Measurements from ENCODE around the gene SUSD4. TPM values are rescaled to one million over a fixed set of nuclear protein-coding genes. Genes with fewer than 3 reads are reported as not detected.

SUSD4 gene
- polyA plus RNA-seq, 2 of the 4 experiments (the other 2 are of a cell fraction): 0.61 to 0.85 TPM

DNA sequence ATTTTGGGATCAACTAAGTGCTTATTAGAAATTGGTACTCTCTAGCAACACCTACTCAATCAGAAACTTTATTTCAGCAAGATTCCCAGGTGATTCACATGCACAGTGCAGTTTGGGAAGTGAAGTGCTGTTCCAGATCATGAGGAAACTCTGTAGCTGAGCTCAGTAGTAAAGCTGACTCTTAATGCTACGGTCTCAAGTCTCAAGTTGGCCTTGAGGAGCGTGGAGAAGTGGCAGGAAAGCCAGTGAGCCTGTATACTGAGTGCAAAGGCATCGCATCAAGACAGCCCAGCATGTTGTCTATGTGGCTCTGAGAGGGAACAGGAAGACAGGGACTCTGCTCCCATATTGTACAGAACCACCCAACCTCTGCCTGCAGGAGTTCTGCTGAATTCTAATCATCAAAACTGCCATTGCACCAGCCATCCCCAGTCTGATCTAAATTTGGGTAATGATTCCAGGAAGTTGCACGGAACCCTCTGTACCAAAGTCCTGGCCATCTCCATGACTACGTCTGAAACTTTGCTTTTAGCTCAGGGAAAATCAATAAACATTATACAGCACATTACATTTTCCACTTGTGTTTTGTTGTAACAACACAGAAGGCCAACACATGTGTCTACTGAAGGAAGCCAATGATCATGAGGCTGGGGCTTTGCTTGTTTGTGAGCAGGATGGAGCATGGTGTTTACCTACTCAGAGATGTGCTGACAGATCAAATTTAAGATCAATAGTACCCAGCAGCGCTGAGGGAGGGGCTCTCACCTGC lies 115.8 kb downstream of the SUSD4 start:
- ATAC-seq: no peak
- Histone ChIP-seq H3K4me2 (no peak overlapping the region), H3K4me1 (no peaks in the 10 kb centered on the region; the same call in 2 of the 3 replicates), H3K9me3 (no peaks in the 10 kb centered on the region), H3K4me3 (no peak overlapping the region), H3K27ac (no peak overlapping the region)
- 36% methylated on average over 6 of the region's 6 CpGs for WGBS (ENCODE audit: missing lambda C conversion rate)
- no peak for FAIRE-seq
- ChIA-PET POLR2A (no interaction called here), CTCF (no interaction called here)
- no peak for DNase-seq (ENCODE audit: low read depth in 1 of 2, low spot score in 1 of 2)
- TF ChIP-seq POLR2AphosphoS2 (conservative IDR thresholded peaks at IDR 0.05; ENCODE audit: low read length) (no peak), MAFK (IDR thresholded peaks at IDR 0.05; ENCODE audit: partially characterized antibody) (peak; percentile 40)

- Histone ChIP-seq H3K27ac (no peak overlapping the region), H3K4me1 (no peaks in the 10 kb centered on the region; the same call in 2 of the 3 replicates), H3K9me3 (no peaks in the 10 kb centered on the region), H3K4me3 (no peak overlapping the region), H3K4me2 (no peak overlapping the region)
- no peak for ATAC-seq
- ChIA-PET CTCF (interaction anchor here (1.4 to 2.0 kb wide), 2 partner anchors 114 to 437 kb away, joined by 3 to 9 read pairs; no protein-coding TSS in a partner anchor), POLR2A (no interaction called here)
- FAIRE-seq: no peak
- no peak for DNase-seq (ENCODE audit: low read depth in 1 of 2, low spot score in 1 of 2)
- TF ChIP-seq RFX5 (IDR thresholded peaks at IDR 0.05) (no peak), NR3C1 (IDR thresholded peaks at IDR 0.05) (no peak), HEYL (CRISPR knock-in tag; IDR thresholded peaks at IDR 0.05) (no peak), EHMT2 (IDR thresholded peaks at IDR 0.05; ENCODE audit: low read depth) (no peak), EHF (CRISPR knock-in tag; IDR thresholded peaks at IDR 0.05) (no peak), TFCP2L1 (CRISPR knock-in tag; IDR thresholded peaks at IDR 0.05) (no peak), ESRRA (IDR thresholded peaks at IDR 0.05; ENCODE audit: borderline replicate concordance, low read length) (no peak), CBX2 (IDR thresholded peaks at IDR 0.05; ENCODE audit: borderline replicate concordance, low read depth) (no peak), HDAC2 (IDR thresholded peaks at IDR 0.05) (no peak), ZNF302 (CRISPR knock-in tag; IDR thresholded peaks at IDR 0.05) (no peak), ZFP36 (IDR thresholded peaks at IDR 0.05; ENCODE audit: borderline replicate concordance, partially characterized antibody) (no peak), RNF2 (IDR thresholded peaks at IDR 0.05; ENCODE audit: borderline replicate concordance, low read depth) (no peak), POLR2AphosphoS2 (conservative IDR thresholded peaks at IDR 0.05; ENCODE audit: low read length) (no peak), SMC3 (IDR thresholded peaks at IDR 0.05) (no peak), FOSL2 (IDR thresholded peaks at IDR 0.05) (no peak), FOSL2 (CRISPR knock-in tag; IDR thresholded peaks at IDR 0.05) (no peak)
- TF ChIP-seq, protein P1, sequence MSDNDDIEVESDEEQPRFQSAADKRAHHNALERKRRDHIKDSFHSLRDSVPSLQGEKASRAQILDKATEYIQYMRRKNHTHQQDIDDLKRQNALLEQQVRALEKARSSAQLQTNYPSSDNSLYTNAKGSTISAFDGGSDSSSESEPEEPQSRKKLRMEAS (IDR thresholded peaks at IDR 0.05): no peak
- TF ChIP-seq, protein P2, sequence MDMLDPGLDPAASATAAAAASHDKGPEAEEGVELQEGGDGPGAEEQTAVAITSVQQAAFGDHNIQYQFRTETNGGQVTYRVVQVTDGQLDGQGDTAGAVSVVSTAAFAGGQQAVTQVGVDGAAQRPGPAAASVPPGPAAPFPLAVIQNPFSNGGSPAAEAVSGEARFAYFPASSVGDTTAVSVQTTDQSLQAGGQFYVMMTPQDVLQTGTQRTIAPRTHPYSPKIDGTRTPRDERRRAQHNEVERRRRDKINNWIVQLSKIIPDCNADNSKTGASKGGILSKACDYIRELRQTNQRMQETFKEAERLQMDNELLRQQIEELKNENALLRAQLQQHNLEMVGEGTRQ (IDR thresholded peaks at IDR 0.05): no peak
- WGBS (ENCODE audit: missing lambda C conversion rate): 26% methylated on average over 5 of the region's 5 CpGs
These were observed 117.4 kb downstream of the SUSD4 start for GRCh38 chr1:223246476-223247112.

DNA sequence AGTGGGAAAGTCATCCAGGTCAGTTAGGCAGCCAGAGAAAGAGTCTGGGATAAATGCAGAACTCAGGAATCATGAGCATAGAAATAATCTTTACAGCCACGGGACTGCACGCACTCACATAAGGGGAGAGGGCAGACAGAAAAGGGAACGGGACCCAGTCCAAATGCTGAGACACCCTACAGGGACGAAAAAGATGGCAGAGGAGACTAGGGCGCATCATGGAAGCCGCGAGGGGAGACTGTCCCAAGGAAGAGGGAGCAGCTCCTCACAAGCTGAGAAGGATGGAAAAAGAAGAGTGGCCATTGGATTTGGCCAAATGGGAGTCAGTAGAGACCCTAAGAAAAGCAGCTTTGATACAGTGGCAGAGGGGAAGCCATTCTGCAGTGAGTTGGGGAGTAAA lies 118.0 kb downstream of the SUSD4 start:
- POLR2A ChIA-PET: no interaction called here

More for the DNA sequence above, 118.0 kb downstream of the SUSD4 start:
- no peaks in the 10 kb centered on the region for H3K9me3 ChIP-seq
- no peak overlapping the region for H3K27ac ChIP-seq
- ATAC-seq (no peak), DNase-seq (ENCODE audit: low read depth in 1 of 2, low spot score in 1 of 2) (no peak), FAIRE-seq (no peak)
- CTCF ChIA-PET: interaction anchor here (1.4 to 2.0 kb wide), 2 partner anchors 113 to 438 kb away, joined by 3 to 9 read pairs; no protein-coding TSS in a partner anchor
- H3K4me3 ChIP-seq: no peak overlapping the region
- H3K4me1 ChIP-seq: no peaks in the 10 kb centered on the region; the same call in 2 of the 3 replicates
- TF ChIP-seq MAZ (IDR thresholded peaks at IDR 0.05; ENCODE audit: borderline replicate concordance, low read depth, low read length) (no peak), FOSL2 (IDR thresholded peaks at IDR 0.05) (no peak), FOSL2 (CRISPR knock-in tag; IDR thresholded peaks at IDR 0.05) (no peak), NR3C1 (IDR thresholded peaks at IDR 0.05) (no peak), ZSCAN20 (CRISPR knock-in tag; IDR thresholded peaks at IDR 0.05) (no peak), CBX2 (IDR thresholded peaks at IDR 0.05; ENCODE audit: borderline replicate concordance, low read depth) (no peak), POLR2AphosphoS2 (conservative IDR thresholded peaks at IDR 0.05; ENCODE audit: low read length) (no peak), ELK1 (IDR thresholded peaks at IDR 0.05; ENCODE audit: low read depth, low read length) (no peak), HOXA7 (CRISPR knock-in tag; IDR thresholded peaks at IDR 0.05) (no peak), KDM1A (IDR thresholded peaks at IDR 0.05; ENCODE audit: low read depth) (no peak)
- TF ChIP-seq, protein P3, sequence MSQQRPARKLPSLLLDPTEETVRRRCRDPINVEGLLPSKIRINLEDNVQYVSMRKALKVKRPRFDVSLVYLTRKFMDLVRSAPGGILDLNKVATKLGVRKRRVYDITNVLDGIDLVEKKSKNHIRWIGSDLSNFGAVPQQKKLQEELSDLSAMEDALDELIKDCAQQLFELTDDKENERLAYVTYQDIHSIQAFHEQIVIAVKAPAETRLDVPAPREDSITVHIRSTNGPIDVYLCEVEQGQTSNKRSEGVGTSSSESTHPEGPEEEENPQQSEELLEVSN (IDR thresholded peaks at IDR 0.05; ENCODE audit: borderline replicate concordance, low read depth): no peak
- no peak overlapping the region for H3K4me2 ChIP-seq
- WGBS (ENCODE audit: missing lambda C conversion rate): 53% methylated on average over 7 of the region's 7 CpGs

All from A549 (cell line).